Gastrocnemius medialis (tissue), 4 donors: ENCODE measurements around the gene KIF13A. TPM values are rescaled to one million over a fixed set of nuclear protein-coding genes. Genes with fewer than 3 reads are reported as not detected.
"Not testable (repeated sequence)": the region's sequence is repeated elsewhere in the genome, so short reads cannot be mapped to it uniquely, and the experiment has no call there.

ENCODE experiments used
- ATAC-seq, 2 donors: fragments of 150-250 bp; one replicate each; pipeline ENCODE4 v1.9.1; 2016
- DNase-seq, 2 donors: peaks; one replicate each; pipeline ENCODE4 v3.0.0-alpha.2; 2019
- H3K27ac ChIP-seq, 4 donors: fragments of 200-600 bp; sonication (generic); 1 replicate in 1 of 4; 2 replicates in 3 of 4; pipeline ENCODE4 v1.5.1; 2016 to 2018; ENCODE audit warnings: mild to moderate bottlenecking in 2 of 4, moderate library complexity in 1 of 4
- H3K27me3 ChIP-seq, 3 donors: fragments of 200-600 bp; sonication (generic) in 2 of 3; 1 replicate in 1 of 3; 2 replicates in 2 of 3; pipeline versions ENCODE4 v1.5.1 to v1.6.0; 2016 to 2019; ENCODE audit warnings: mild to moderate bottlenecking in 1 of 3, moderate library complexity in 1 of 3
- H3K36me3 ChIP-seq, 2 donors: fragments of 200-600 bp; sonication (generic) in 1 of 2; one replicate each; pipeline ENCODE4 v1.5.1; 2017 to 2018
- H3K4me1 ChIP-seq, 2 donors: fragments of 200-600 bp; sonication (generic) in 1 of 2; one replicate each; pipeline ENCODE4 v1.5.1; 2016 to 2017; ENCODE audit warnings: mild to moderate bottlenecking in 2 of 2
- H3K4me3 ChIP-seq, 4 donors: fragments of 200-600 bp; sonication (generic) in 3 of 4; 1 replicate in 1 of 4; 2 replicates in 3 of 4; pipeline ENCODE4 v1.5.1; 2016 to 2019; ENCODE audit warnings: mild to moderate bottlenecking in 2 of 4
- H3K9me3 ChIP-seq, 3 donors: fragments of 200-600 bp; sonication (generic) in 2 of 3; 1 replicate in 1 of 3; 2 replicates in 2 of 3; pipeline ENCODE4 v1.5.1; 2016 to 2019
- CTCF ChIP-seq, 5 experiments: fragments of 450-650 bp in 3 of 5; fragments of 200-600 bp in 2 of 5; sonication (generic) in 2 of 5; IDR thresholded peaks in 4 of 5; conservative IDR thresholded peaks in 1 of 5; 1 replicate in 4 of 5; 2 replicates in 1 of 5; pipeline ENCODE4 v1.5.1; 2016 to 2019; ENCODE audit warnings: antibody characterized with exemption in 5 of 5, mild to moderate bottlenecking in 3 of 5, moderate library complexity in 3 of 5
- POLR2A ChIP-seq, 2 donors: fragments of 450-650 bp; IDR thresholded peaks; one replicate each; pipeline ENCODE4 v1.6.1; 2017; ENCODE audit warnings: antibody characterized with exemption in 2 of 2, mild to moderate bottlenecking in 2 of 2, moderate library complexity in 2 of 2
- in situ Hi-C, 4 donors: fragments of 200-750 bp; cut with MboI; loops; one replicate each; pipeline versions ENCODE4 v1.15.0 to v1.8.0; 2017; ENCODE audit warnings: low sequenced_read_pairs in 4 of 4
- intact Hi-C: fragments of 100-400 bp; cut with DNase I; formaldehyde crosslinking; loops from one replicate; pipeline ENCODE4 v1.15.1; 2023; ENCODE audit warnings: low total_unique reads
- total RNA-seq, 4 donors: library from RNA; depleted of rRNA; stranded (reverse); fragments of >200 nt; gene quantifications; one replicate each; pipeline versions ENCODE4 v1.1.0 to v1.2.3, GENCODE V29; 2016

KIF13A gene
- total RNA-seq, 4 donors from 2014 or later = 47.4 to 72.9 (median 63.8) TPM

GRCh38 chr6:17892097-17892686, 95.2 kb downstream of the KIF13A start:
- Histone ChIP-seq H3K27me3 (no peaks in the 10 kb centered on the region), H3K4me3 (no peak overlapping the region), H3K4me1 (peaks cover 0 to 5% of the 10 kb centered on the region in 2 donors), H3K9me3 (peaks cover 0 to 6% (median 3%) of the 10 kb centered on the region in 3 donors), H3K36me3 (peaks cover 0 to 26% of the 10 kb centered on the region in 2 donors), H3K27ac (no peak overlapping the region)
- TF ChIP-seq CTCF (IDR thresholded peaks at IDR 0.05 in 4 of 5, conservative IDR thresholded peaks at IDR 0.05 in 1 of 5) (no peak), POLR2A (IDR thresholded peaks at IDR 0.05) (no peak)
- in situ Hi-C loops = no loop called here
- ATAC-seq (no peak), DNase-seq (no peak)
- intact Hi-C loops = no loop called here

- Histone ChIP-seq H3K4me3 (no peak overlapping the region), H3K27ac (peak overlapping the region in 1 of 4 donors; percentile 25), H3K9me3 (peaks cover 0 to 6% (median 3%) of the 10 kb centered on the region in 3 donors), H3K36me3 (peaks cover 0 to 8% of the 10 kb centered on the region in 2 donors), H3K27me3 (no peaks in the 10 kb centered on the region), H3K4me1 (peaks cover 13 to 24% of the 10 kb centered on the region in 2 donors)
- in situ Hi-C loops (no loop called here), intact Hi-C loops (no loop called here)
- no peak for DNase-seq
- ATAC-seq = no peak
- no peak for TF ChIP-seq POLR2A (IDR thresholded peaks at IDR 0.05)
- TF ChIP-seq CTCF (IDR thresholded peaks at IDR 0.05 in 4 of 5, conservative IDR thresholded peaks at IDR 0.05 in 1 of 5) = no peak
These were observed 97.1 kb downstream of the KIF13A start for GRCh38 chr6:17890309-17890708.

GRCh38 chr6:17889777-17890176, 97.7 kb downstream of the KIF13A start:
- H3K36me3 ChIP-seq, ATAC-seq, intact Hi-C loops, DNase-seq, H3K4me3 ChIP-seq, H3K9me3 ChIP-seq, H3K27me3 ChIP-seq, H3K27ac ChIP-seq, in situ Hi-C loops: not testable (repeated sequence)
- H3K4me1 ChIP-seq = peaks cover 16 to 29% of the 10 kb centered on the region in 2 donors

GRCh38 chr6:17886891-17887290, 100.5 kb downstream of the KIF13A start:
- H3K4me3 ChIP-seq = no peak overlapping the region
- peak overlapping the region in 2 of 4 donors; percentile 2 to 8 for H3K27ac ChIP-seq
- in situ Hi-C loops = no loop called here
- no peaks in the 10 kb centered on the region for H3K36me3 ChIP-seq
- no peaks in the 10 kb centered on the region for H3K27me3 ChIP-seq
- TF ChIP-seq POLR2A (IDR thresholded peaks at IDR 0.05) (no peak), CTCF (IDR thresholded peaks at IDR 0.05 in 4 of 5, conservative IDR thresholded peaks at IDR 0.05 in 1 of 5) (no peak)
- DNase-seq = no peak
- intact Hi-C loops = no loop called here
- peaks cover 22 to 38% of the 10 kb centered on the region in 2 donors for H3K4me1 ChIP-seq
- H3K9me3 ChIP-seq = no peaks in the 10 kb centered on the region
- peak; percentile 64 to 67 for ATAC-seq

GRCh38 chr6:17885889-17886576, 101.4 kb downstream of the KIF13A start:
- Histone ChIP-seq H3K36me3 (no peaks in the 10 kb centered on the region), H3K4me1 (peaks cover 22 to 38% of the 10 kb centered on the region in 2 donors), H3K9me3 (no peaks in the 10 kb centered on the region), H3K27ac (peak overlapping the region in 2 of 4 donors; percentile 2 to 3), H3K4me3 (no peak overlapping the region), H3K27me3 (no peaks in the 10 kb centered on the region)
- intact Hi-C loops (no loop called here), in situ Hi-C loops (no loop called here)
- DNase-seq (no peak), ATAC-seq (no peak)
- TF ChIP-seq POLR2A (IDR thresholded peaks at IDR 0.05) (no peak), CTCF (IDR thresholded peaks at IDR 0.05 in 4 of 5, conservative IDR thresholded peaks at IDR 0.05 in 1 of 5) (no peak)
